ELR (cell line): Measurements from ENCODE around the gene MYOZ3.

Source experiments
- DNase-seq: peaks from one replicate; pipeline ENCODE4 v3.0.0-alpha.2; 2015; ENCODE audit warnings: low read depth

MYOZ3 gene

GRCh38 chr5:150661086-150661485 is at the start of gene MYOZ3:
Gene MYOZ3 (plus strand): TSS chr5:150661251. CDS start chr5:150662942, 1,691 bp downstream.
- no peak for DNase-seq

GRCh38 chr5:150612405-150612804 is 48.6 kb upstream of the MYOZ3 start:
- DNase-seq, result no peak

GRCh38 chr5:150612905-150613670 is 48.0 kb upstream of the MYOZ3 start:
- no peak for DNase-seq

- no peak for DNase-seq
Measured at GRCh38 chr5:150613991-150614660, 46.9 kb upstream of the MYOZ3 start.

- DNase-seq, result no peak
Measured at GRCh38 chr5:150614661-150615060, 46.4 kb upstream of the MYOZ3 start.

GRCh38 chr5:150615141-150615699 is 45.8 kb upstream of the MYOZ3 start:
- DNase-seq, result no peak

- DNase-seq, result no peak
Measured at GRCh38 chr5:150616024-150616470, 45.0 kb upstream of the MYOZ3 start.

GRCh38 chr5:150616506-150616905 is 44.5 kb upstream of the MYOZ3 start:
- no peak for DNase-seq

GRCh38 chr5:150618163-150618562 is 42.9 kb upstream of the MYOZ3 start:
- no peak for DNase-seq

- no peak for DNase-seq
Measured at GRCh38 chr5:150618588-150619281, 42.3 kb upstream of the MYOZ3 start.

GRCh38 chr5:150619359-150620230 is 41.5 kb upstream of the MYOZ3 start:
- peak; percentile 45 for DNase-seq

- DNase-seq, result no peak
Measured at GRCh38 chr5:150621301-150621700, 39.8 kb upstream of the MYOZ3 start.

- no peak for DNase-seq
Measured at GRCh38 chr5:150622157-150622556, 38.9 kb upstream of the MYOZ3 start.

- no peak for DNase-seq
Measured at GRCh38 chr5:150623152-150623877, 37.7 kb upstream of the MYOZ3 start.

- DNase-seq, result no peak
Measured at GRCh38 chr5:150623878-150624216, 37.2 kb upstream of the MYOZ3 start.

GRCh38 chr5:150624334-150625163 is 36.5 kb upstream of the MYOZ3 start:
- peak; percentile 49 for DNase-seq

- no peak for DNase-seq
Measured at GRCh38 chr5:150625164-150625535, 35.9 kb upstream of the MYOZ3 start.

GRCh38 chr5:150625831-150626746 is 35.0 kb upstream of the MYOZ3 start:
- DNase-seq, result no peak

- no peak for DNase-seq
Measured at GRCh38 chr5:150626853-150627276, 34.2 kb upstream of the MYOZ3 start.
